HepG2 (cell line): ENCODE data around the gene WDR87. TPM values are rescaled to one million over a fixed set of nuclear protein-coding genes. Genes with fewer than 3 reads are reported as not detected.

ENCODE experiments used
- CHD4 ChIP-seq: fragments of 200-600 bp; sonication (generic); IDR thresholded peaks from 2 replicates; pipeline ENCODE4 v1.7.0; 2017; ENCODE audit warnings: mild to moderate bottlenecking, low read length, borderline replicate concordance
- FOXA3 ChIP-seq: IDR thresholded peaks from 2 replicates; pipeline ENCODE4 v1.6.1; 2016; ENCODE audit warnings: missing genetic modification reagents, missing compliant biosample characterization
- FOXO4 ChIP-seq: sonication (generic); formaldehyde crosslinking; conservative IDR thresholded peaks from 2 replicates; pipeline ENCODE4 v1.8.1; 2023; ENCODE audit warnings: missing genetic modification reagents
- KLF12 ChIP-seq: sonication (generic); formaldehyde crosslinking; IDR thresholded peaks from 2 replicates; pipeline ENCODE4 v1.4.0; 2020; ENCODE audit warnings: missing genetic modification reagents, borderline replicate concordance
- KLF6 ChIP-seq: IDR thresholded peaks from 2 replicates; pipeline ENCODE4 v1.8.0; 2016; ENCODE audit warnings: missing biosample characterization, missing genetic modification reagents
- NFYC ChIP-seq: IDR thresholded peaks from 2 replicates; pipeline ENCODE4 v1.6.1; 2016; ENCODE audit warnings: missing genetic modification reagents, missing compliant biosample characterization
- TAF15 ChIP-seq: fragments of 200-400 bp; formaldehyde crosslinking; IDR thresholded peaks from one replicate; pipeline ENCODE4 v1.6.1; 2018; ENCODE audit warnings: mild to moderate bottlenecking, low read depth, low read length; ENCODE audit not compliant: poor library complexity, severe bottlenecking
- TERF1 ChIP-seq: sonication (generic); formaldehyde crosslinking; IDR thresholded peaks from 2 replicates; pipeline ENCODE4 v1.8.0; 2022; ENCODE audit warnings: mild to moderate bottlenecking, missing genetic modification reagents, moderate library complexity
- THYN1 ChIP-seq: sonication (generic); formaldehyde crosslinking; IDR thresholded peaks from 2 replicates; pipeline ENCODE4 v1.8.1; 2023; ENCODE audit warnings: low read depth, mild to moderate bottlenecking, moderate library complexity, missing genetic modification reagents, borderline replicate concordance
- ZFP36 ChIP-seq: fragments of 150-350 bp; IDR thresholded peaks from 2 replicates; pipeline ENCODE4 v1.6.1; 2018; ENCODE audit warnings: borderline replicate concordance, low read length, low read depth; ENCODE audit not compliant: partially characterized antibody
- ZNF350 ChIP-seq: sonication (generic); formaldehyde crosslinking; IDR thresholded peaks from 2 replicates; pipeline ENCODE4 v1.4.0; 2020; ENCODE audit warnings: mild to moderate bottlenecking, low read depth, missing genetic modification reagents, borderline replicate concordance
- ZNF607 ChIP-seq: sonication (generic); formaldehyde crosslinking; IDR thresholded peaks from 2 replicates; pipeline ENCODE4 v1.5.1; 2020; ENCODE audit warnings: missing genetic modification reagents, mild to moderate bottlenecking, borderline replicate concordance
- ZNF710 ChIP-seq: sonication (generic); formaldehyde crosslinking; IDR thresholded peaks from 2 replicates; pipeline ENCODE4 v1.5.0; 2020; ENCODE audit warnings: mild to moderate bottlenecking, missing genetic modification reagents, borderline replicate concordance
- ZNF816 ChIP-seq: sonication (generic); formaldehyde crosslinking; IDR thresholded peaks from 2 replicates; pipeline ENCODE4 v1.8.0; 2022; ENCODE audit warnings: missing genetic modification reagents, mild to moderate bottlenecking, borderline replicate concordance
- ZSCAN22 ChIP-seq: sonication (generic); formaldehyde crosslinking; IDR thresholded peaks from 2 replicates; pipeline ENCODE4 v1.4.0; 2020; ENCODE audit warnings: mild to moderate bottlenecking, missing genetic modification reagents
- polyA plus RNA-seq, 8 experiments: library from polyadenylated mRNA; depleted of rRNA in 3 of 8; stranded (reverse) in 7 of 8; unstranded in 1 of 8; fragments of >200 nt; fragmentation: Illumina TruSeq in 4 of 8; extraction: Trizol in 4 of 8; gene quantifications; 2 replicates each; pipeline versions ENCODE4 v1.2.1 to v1.2.3, GENCODE V29; 2011 to 2016; ENCODE audit warnings: low read depth in 4 of 8, missing spikeins in 1 of 8, mixed read lengths in 1 of 8; ENCODE audit not compliant: insufficient read depth in 1 of 8
- total RNA-seq, 5 experiments: library from RNA; depleted of rRNA; stranded (reverse); fragments of >200 nt; fragmentation: Illumina TruSeq; extraction: Trizol; gene quantifications; 2 replicates each; pipeline ENCODE4 v1.2.3, GENCODE V29; 2016; ENCODE audit warnings: low read depth in 1 of 5
- TF ChIP-seq, protein P1 (sequence below), 2 experiments: fragments of 450-650 bp in 1 of 2; sonication (generic) in 1 of 2; formaldehyde crosslinking in 1 of 2; IDR thresholded peaks; 2 replicates each; pipeline versions ENCODE4 v1.6.1 to v1.8.0; 2016 to 2022; ENCODE audit warnings: antibody characterized with exemption in 1 of 2, mild to moderate bottlenecking in 1 of 2, missing genetic modification reagents in 1 of 2

The WDR87 gene
- total and polyA plus RNA-seq, 2 of the 13 experiments (the other 11 are each of a cell fraction or from before 2014, with no cell fraction given) = not detected

- TF ChIP-seq, protein P1, sequence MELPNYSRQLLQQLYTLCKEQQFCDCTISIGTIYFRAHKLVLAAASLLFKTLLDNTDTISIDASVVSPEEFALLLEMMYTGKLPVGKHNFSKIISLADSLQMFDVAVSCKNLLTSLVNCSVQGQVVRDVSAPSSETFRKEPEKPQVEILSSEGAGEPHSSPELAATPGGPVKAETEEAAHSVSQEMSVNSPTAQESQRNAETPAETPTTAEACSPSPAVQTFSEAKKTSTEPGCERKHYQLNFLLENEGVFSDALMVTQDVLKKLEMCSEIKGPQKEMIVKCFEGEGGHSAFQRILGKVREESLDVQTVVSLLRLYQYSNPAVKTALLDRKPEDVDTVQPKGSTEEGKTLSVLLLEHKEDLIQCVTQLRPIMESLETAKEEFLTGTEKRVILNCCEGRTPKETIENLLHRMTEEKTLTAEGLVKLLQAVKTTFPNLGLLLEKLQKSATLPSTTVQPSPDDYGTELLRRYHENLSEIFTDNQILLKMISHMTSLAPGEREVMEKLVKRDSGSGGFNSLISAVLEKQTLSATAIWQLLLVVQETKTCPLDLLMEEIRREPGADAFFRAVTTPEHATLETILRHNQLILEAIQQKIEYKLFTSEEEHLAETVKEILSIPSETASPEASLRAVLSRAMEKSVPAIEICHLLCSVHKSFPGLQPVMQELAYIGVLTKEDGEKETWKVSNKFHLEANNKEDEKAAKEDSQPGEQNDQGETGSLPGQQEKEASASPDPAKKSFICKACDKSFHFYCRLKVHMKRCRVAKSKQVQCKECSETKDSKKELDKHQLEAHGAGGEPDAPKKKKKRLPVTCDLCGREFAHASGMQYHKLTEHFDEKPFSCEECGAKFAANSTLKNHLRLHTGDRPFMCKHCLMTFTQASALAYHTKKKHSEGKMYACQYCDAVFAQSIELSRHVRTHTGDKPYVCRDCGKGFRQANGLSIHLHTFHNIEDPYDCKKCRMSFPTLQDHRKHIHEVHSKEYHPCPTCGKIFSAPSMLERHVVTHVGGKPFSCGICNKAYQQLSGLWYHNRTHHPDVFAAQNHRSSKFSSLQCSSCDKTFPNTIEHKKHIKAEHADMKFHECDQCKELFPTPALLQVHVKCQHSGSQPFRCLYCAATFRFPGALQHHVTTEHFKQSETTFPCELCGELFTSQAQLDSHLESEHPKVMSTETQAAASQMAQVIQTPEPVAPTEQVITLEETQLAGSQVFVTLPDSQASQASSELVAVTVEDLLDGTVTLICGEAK (IDR thresholded peaks at IDR 0.05) = no peak
- TF ChIP-seq, protein P1 (CRISPR knock-in tag; IDR thresholded peaks at IDR 0.05) = no peak
- TF ChIP-seq NFYC (CRISPR knock-in tag) (no peak), CHD4 (no peak), ZNF710 (CRISPR knock-in tag) (peak; percentile 55; the same call in 1 of the 2 replicates), ZNF607 (CRISPR knock-in tag) (0 out of 2 replicates have a peak, but pooled peaks have one; percentile 45), KLF12 (no peak), KLF6 (CRISPR knock-in tag) (peak; percentile 67; the same call in 1 of the 2 replicates), TAF15 (no peak), ZFP36 (no peak), FOXO4 (CRISPR knock-in tag) (no peak), FOXA3 (peak; percentile 93), ZNF816 (no peak), ZSCAN22 (no peak), TERF1 (CRISPR knock-in tag) (no peak), ZNF350 (no peak), THYN1 (CRISPR knock-in tag) (no peak)
Measured at GRCh38 chr19:37874784-37875183, 31.6 kb downstream of the WDR87 start (continued).
